Measurements from ENCODE around the gene GNA12.

DNA sequence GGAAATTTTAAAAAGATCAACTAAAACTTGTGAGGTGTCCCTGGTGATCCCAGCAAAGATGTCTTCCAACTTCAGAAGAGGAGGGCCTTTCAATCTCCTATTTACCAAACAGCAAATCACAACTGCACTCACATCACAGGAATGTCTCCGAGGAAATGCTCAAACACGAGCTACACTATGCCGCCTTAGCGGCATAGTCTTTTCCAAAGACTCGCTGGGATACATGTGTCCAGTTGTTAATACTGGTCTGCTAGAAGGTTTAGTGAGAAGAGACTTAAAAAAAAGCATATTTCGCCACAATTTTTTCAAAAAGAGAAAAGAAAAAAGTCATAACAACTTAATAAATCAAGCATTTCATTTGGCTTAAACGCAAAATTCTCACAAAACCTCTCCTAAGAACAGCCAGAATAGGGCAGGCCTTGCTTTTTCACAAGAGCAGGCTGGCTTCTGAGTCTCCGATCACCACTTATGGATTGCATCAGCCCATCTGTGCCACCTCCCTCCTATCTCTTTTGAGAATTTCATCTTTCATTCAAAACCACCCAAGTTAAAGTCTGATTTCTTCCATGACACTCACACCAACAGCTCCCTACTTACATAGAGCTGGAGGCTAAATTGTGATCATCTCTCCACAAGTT is 66.1 kb downstream of the GNA12 start:
- no peak for TF ChIP-seq YY1 (IDR thresholded peaks at IDR 0.05)
- no peak for TF ChIP-seq SP1 (IDR thresholded peaks at IDR 0.05)
- TF ChIP-seq, protein P1, sequence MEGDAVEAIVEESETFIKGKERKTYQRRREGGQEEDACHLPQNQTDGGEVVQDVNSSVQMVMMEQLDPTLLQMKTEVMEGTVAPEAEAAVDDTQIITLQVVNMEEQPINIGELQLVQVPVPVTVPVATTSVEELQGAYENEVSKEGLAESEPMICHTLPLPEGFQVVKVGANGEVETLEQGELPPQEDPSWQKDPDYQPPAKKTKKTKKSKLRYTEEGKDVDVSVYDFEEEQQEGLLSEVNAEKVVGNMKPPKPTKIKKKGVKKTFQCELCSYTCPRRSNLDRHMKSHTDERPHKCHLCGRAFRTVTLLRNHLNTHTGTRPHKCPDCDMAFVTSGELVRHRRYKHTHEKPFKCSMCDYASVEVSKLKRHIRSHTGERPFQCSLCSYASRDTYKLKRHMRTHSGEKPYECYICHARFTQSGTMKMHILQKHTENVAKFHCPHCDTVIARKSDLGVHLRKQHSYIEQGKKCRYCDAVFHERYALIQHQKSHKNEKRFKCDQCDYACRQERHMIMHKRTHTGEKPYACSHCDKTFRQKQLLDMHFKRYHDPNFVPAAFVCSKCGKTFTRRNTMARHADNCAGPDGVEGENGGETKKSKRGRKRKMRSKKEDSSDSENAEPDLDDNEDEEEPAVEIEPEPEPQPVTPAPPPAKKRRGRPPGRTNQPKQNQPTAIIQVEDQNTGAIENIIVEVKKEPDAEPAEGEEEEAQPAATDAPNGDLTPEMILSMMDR (IDR thresholded peaks at IDR 0.05; ENCODE audit: low read depth, low read length, missing input control): no peak
- TF ChIP-seq, protein P2, sequence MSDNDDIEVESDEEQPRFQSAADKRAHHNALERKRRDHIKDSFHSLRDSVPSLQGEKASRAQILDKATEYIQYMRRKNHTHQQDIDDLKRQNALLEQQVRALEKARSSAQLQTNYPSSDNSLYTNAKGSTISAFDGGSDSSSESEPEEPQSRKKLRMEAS (IDR thresholded peaks at IDR 0.05): no peak
- TF ChIP-seq, protein P3, sequence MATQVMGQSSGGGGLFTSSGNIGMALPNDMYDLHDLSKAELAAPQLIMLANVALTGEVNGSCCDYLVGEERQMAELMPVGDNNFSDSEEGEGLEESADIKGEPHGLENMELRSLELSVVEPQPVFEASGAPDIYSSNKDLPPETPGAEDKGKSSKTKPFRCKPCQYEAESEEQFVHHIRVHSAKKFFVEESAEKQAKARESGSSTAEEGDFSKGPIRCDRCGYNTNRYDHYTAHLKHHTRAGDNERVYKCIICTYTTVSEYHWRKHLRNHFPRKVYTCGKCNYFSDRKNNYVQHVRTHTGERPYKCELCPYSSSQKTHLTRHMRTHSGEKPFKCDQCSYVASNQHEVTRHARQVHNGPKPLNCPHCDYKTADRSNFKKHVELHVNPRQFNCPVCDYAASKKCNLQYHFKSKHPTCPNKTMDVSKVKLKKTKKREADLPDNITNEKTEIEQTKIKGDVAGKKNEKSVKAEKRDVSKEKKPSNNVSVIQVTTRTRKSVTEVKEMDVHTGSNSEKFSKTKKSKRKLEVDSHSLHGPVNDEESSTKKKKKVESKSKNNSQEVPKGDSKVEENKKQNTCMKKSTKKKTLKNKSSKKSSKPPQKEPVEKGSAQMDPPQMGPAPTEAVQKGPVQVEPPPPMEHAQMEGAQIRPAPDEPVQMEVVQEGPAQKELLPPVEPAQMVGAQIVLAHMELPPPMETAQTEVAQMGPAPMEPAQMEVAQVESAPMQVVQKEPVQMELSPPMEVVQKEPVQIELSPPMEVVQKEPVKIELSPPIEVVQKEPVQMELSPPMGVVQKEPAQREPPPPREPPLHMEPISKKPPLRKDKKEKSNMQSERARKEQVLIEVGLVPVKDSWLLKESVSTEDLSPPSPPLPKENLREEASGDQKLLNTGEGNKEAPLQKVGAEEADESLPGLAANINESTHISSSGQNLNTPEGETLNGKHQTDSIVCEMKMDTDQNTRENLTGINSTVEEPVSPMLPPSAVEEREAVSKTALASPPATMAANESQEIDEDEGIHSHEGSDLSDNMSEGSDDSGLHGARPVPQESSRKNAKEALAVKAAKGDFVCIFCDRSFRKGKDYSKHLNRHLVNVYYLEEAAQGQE (IDR thresholded peaks at IDR 0.05): no peak
- no peak for TF ChIP-seq TAF1 (conservative IDR thresholded peaks at IDR 0.05)
- no peak for TF ChIP-seq EGR1 (IDR thresholded peaks at IDR 0.05; ENCODE audit: low read depth in 2 of 2)
- no peak for TF ChIP-seq GABPA (IDR thresholded peaks at IDR 0.05 in 1 of 2, conservative IDR thresholded peaks at IDR 0.05 in 1 of 2)
- TF ChIP-seq RAD21 (IDR thresholded peaks at IDR 0.05): no peak
- no peak for TF ChIP-seq RXRA (IDR thresholded peaks at IDR 0.05)
- TF ChIP-seq HNF4A (conservative IDR thresholded peaks at IDR 0.05): no peak
- no peak for TF ChIP-seq JUND (IDR thresholded peaks at IDR 0.05)

Measured in liver (tissue), 3 donors.